HEK293 (cell line): Measurements from ENCODE around the gene EPHA2.
A peak's percentile ranks its signal among the peaks of the same experiment; 100 is the strongest.

ENCODE experiments used
- AEBP2 ChIP-seq: fragments of 450-650 bp; formaldehyde crosslinking; IDR thresholded peaks from 2 replicates; pipeline ENCODE4 v1.5.1; 2016; ENCODE audit warnings: missing biosample characterization, missing genetic modification characterization, borderline replicate concordance
- ELK4 ChIP-seq: IDR thresholded peaks from 2 replicates; pipeline ENCODE4 v1.6.1; 2011; ENCODE audit warnings: mild to moderate bottlenecking, low read depth, low read length, borderline replicate concordance
- FEZF1 ChIP-seq: fragments of 450-650 bp; formaldehyde crosslinking; IDR thresholded peaks from 2 replicates; pipeline ENCODE4 v1.5.1; 2016; ENCODE audit warnings: missing biosample characterization, missing genetic modification characterization
- GLIS1 ChIP-seq: fragments of 450-650 bp; formaldehyde crosslinking; IDR thresholded peaks from 2 replicates; pipeline ENCODE4 v1.5.1; 2016; ENCODE audit warnings: missing biosample characterization, missing genetic modification characterization
- KLF17 ChIP-seq: fragments of 450-650 bp; formaldehyde crosslinking; IDR thresholded peaks from 2 replicates; pipeline ENCODE4 v1.5.1; 2016; ENCODE audit warnings: missing biosample characterization, missing genetic modification characterization
- KLF7 ChIP-seq: fragments of 450-650 bp; formaldehyde crosslinking; IDR thresholded peaks from 2 replicates; pipeline ENCODE4 v1.5.1; 2016; ENCODE audit warnings: missing biosample characterization, missing genetic modification characterization, borderline replicate concordance
- KLF9 ChIP-seq: fragments of 450-650 bp; formaldehyde crosslinking; IDR thresholded peaks from 2 replicates; pipeline ENCODE4 v1.5.1; 2016; ENCODE audit warnings: missing biosample characterization, missing genetic modification characterization, low read depth
- OVOL3 ChIP-seq: fragments of 450-650 bp; formaldehyde crosslinking; IDR thresholded peaks from 2 replicates; pipeline ENCODE4 v1.5.1; 2016; ENCODE audit warnings: missing biosample characterization, missing genetic modification characterization
- SP2 ChIP-seq: fragments of 450-650 bp; formaldehyde crosslinking; IDR thresholded peaks from 2 replicates; pipeline ENCODE4 v1.5.1; 2016; ENCODE audit warnings: missing biosample characterization, missing genetic modification characterization
- ZBTB17 ChIP-seq: fragments of 450-650 bp; formaldehyde crosslinking; IDR thresholded peaks from 2 replicates; pipeline ENCODE4 v1.5.1; 2016; ENCODE audit warnings: missing biosample characterization, missing genetic modification characterization
- ZBTB20 ChIP-seq: fragments of 450-650 bp; formaldehyde crosslinking; IDR thresholded peaks from 2 replicates; pipeline ENCODE4 v1.5.1; 2016; ENCODE audit warnings: missing biosample characterization, missing genetic modification characterization
- ZBTB26 ChIP-seq: fragments of 450-650 bp; formaldehyde crosslinking; optimal IDR thresholded peaks from 2 replicates; pipeline ENCODE3; 2016; ENCODE audit warnings: missing biosample characterization, mild to moderate bottlenecking, missing genetic modification characterization
- ZBTB48 ChIP-seq: fragments of 450-650 bp; formaldehyde crosslinking; IDR thresholded peaks from 2 replicates; pipeline ENCODE4 v1.5.1; 2016; ENCODE audit warnings: missing biosample characterization, missing genetic modification characterization
- ZFHX2 ChIP-seq: fragments of 450-650 bp; formaldehyde crosslinking; conservative IDR thresholded peaks from 2 replicates; pipeline ENCODE4 v1.5.1; 2016; ENCODE audit warnings: missing biosample characterization, missing genetic modification characterization
- ZFP3 ChIP-seq: fragments of 450-650 bp; formaldehyde crosslinking; IDR thresholded peaks from 2 replicates; pipeline ENCODE4 v1.5.1; 2016; ENCODE audit warnings: low read depth, missing biosample characterization, missing genetic modification characterization
- ZNF138 ChIP-seq: fragments of 450-650 bp; formaldehyde crosslinking; IDR thresholded peaks from 2 replicates; pipeline ENCODE4 v1.5.1; 2016; ENCODE audit warnings: missing biosample characterization, missing genetic modification characterization, borderline replicate concordance
- ZNF148 ChIP-seq: fragments of 450-650 bp; formaldehyde crosslinking; IDR thresholded peaks from 2 replicates; pipeline ENCODE4 v1.5.0; 2017; ENCODE audit warnings: missing biosample characterization, missing genetic modification characterization, borderline replicate concordance
- ZNF155 ChIP-seq: fragments of 450-650 bp; formaldehyde crosslinking; IDR thresholded peaks from 2 replicates; pipeline ENCODE4 v1.5.1; 2016; ENCODE audit warnings: missing biosample characterization, missing genetic modification characterization
- ZNF335 ChIP-seq: fragments of 450-650 bp; formaldehyde crosslinking; conservative IDR thresholded peaks from 2 replicates; pipeline ENCODE4 v1.5.1; 2016; ENCODE audit warnings: missing biosample characterization, missing genetic modification characterization
- ZNF362 ChIP-seq: fragments of 450-650 bp; formaldehyde crosslinking; IDR thresholded peaks from 2 replicates; pipeline ENCODE4 v1.5.1; 2016; ENCODE audit warnings: missing biosample characterization, missing genetic modification characterization
- ZNF37A ChIP-seq: fragments of 450-650 bp; IDR thresholded peaks from 2 replicates; pipeline ENCODE4 v1.5.1; 2018; ENCODE audit warnings: missing biosample characterization, missing genetic modification characterization
- ZNF488 ChIP-seq: fragments of 450-650 bp; formaldehyde crosslinking; IDR thresholded peaks from 2 replicates; pipeline ENCODE4 v1.5.1; 2016; ENCODE audit warnings: missing biosample characterization, missing genetic modification characterization
- ZNF529 ChIP-seq: fragments of 450-650 bp; formaldehyde crosslinking; IDR thresholded peaks from 2 replicates; pipeline ENCODE4 v1.5.1; 2017; ENCODE audit warnings: missing genetic modification characterization, missing biosample characterization; ENCODE audit not compliant: insufficient replicate concordance
- ZNF555 ChIP-seq: fragments of 450-650 bp; formaldehyde crosslinking; conservative IDR thresholded peaks from 2 replicates; pipeline ENCODE4 v1.5.1; 2017; ENCODE audit warnings: missing biosample characterization, mild to moderate bottlenecking, missing genetic modification characterization, inconsistent platforms
- ZNF596 ChIP-seq: fragments of 450-650 bp; IDR thresholded peaks from 2 replicates; pipeline ENCODE4 v1.5.0; 2018; ENCODE audit warnings: missing biosample characterization, mild to moderate bottlenecking, missing genetic modification characterization, moderate library complexity
- ZNF629 ChIP-seq: fragments of 450-650 bp; formaldehyde crosslinking; IDR thresholded peaks from 2 replicates; pipeline ENCODE4 v1.5.1; 2017; ENCODE audit warnings: missing biosample characterization, missing genetic modification characterization
- ZNF843 ChIP-seq: fragments of 450-650 bp; formaldehyde crosslinking; IDR thresholded peaks from 2 replicates; pipeline ENCODE4 v1.5.1; 2016; ENCODE audit warnings: missing biosample characterization, missing genetic modification characterization

The EPHA2 gene

GRCh38 chr1:16175610-16176553 is 20.0 kb upstream of the EPHA2 start (continued):
- no peak for TF ChIP-seq ZNF555 (tag by site-specific recombination)
- no peak for TF ChIP-seq ZNF155 (tag by site-specific recombination)
- TF ChIP-seq ZNF138 (tag by site-specific recombination) = no peak
- TF ChIP-seq ZNF362 (tag by site-specific recombination) = 0 out of 2 replicates have a peak, but pooled peaks have one; percentile 44
- TF ChIP-seq FEZF1 (tag by site-specific recombination) = no peak
- TF ChIP-seq AEBP2 (tag by site-specific recombination) = no peak
- no peak for TF ChIP-seq ZBTB17
- peak; percentile 77 for TF ChIP-seq ZNF335 (tag by site-specific recombination)
- no peak for TF ChIP-seq ZNF488 (tag by site-specific recombination)
- TF ChIP-seq ZBTB20 = 0 out of 2 replicates have a peak, but pooled peaks have one; percentile 35
- no peak for TF ChIP-seq ZBTB26
- no peak for TF ChIP-seq ZNF843
- no peak for TF ChIP-seq ZNF37A (tag by site-specific recombination)
- no peak for TF ChIP-seq ZNF148 (tag by site-specific recombination)
- TF ChIP-seq GLIS1 = peak; percentile 96
- TF ChIP-seq ZNF596 (tag by site-specific recombination) = 0 out of 2 replicates have a peak, but pooled peaks have one; percentile 30
- no peak for TF ChIP-seq KLF17 (tag by site-specific recombination)
- no peak for TF ChIP-seq ELK4
- TF ChIP-seq ZFHX2 (tag by site-specific recombination) = no peak
- TF ChIP-seq ZNF629 (tag by site-specific recombination) = peak; percentile 48
- no peak for TF ChIP-seq KLF9 (tag by site-specific recombination)
- TF ChIP-seq ZBTB48 (tag by site-specific recombination) = no peak
- no peak for TF ChIP-seq ZNF529 (tag by site-specific recombination)
- no peak for TF ChIP-seq OVOL3 (tag by site-specific recombination)
- TF ChIP-seq KLF7 (tag by site-specific recombination) = no peak
- TF ChIP-seq ZFP3 = no peak
- TF ChIP-seq SP2 = no peak
